ENCODE data around the gene FGD3. TPM values are rescaled to one million over a fixed set of nuclear protein-coding genes. Genes with fewer than 3 reads are reported as not detected.
A peak's percentile ranks its signal among the peaks of the same experiment; 100 is the strongest.

The FGD3 gene
- polyA plus RNA-seq, 3 donors, result 6.2 to 7.7 (median 6.8) TPM

DNA sequence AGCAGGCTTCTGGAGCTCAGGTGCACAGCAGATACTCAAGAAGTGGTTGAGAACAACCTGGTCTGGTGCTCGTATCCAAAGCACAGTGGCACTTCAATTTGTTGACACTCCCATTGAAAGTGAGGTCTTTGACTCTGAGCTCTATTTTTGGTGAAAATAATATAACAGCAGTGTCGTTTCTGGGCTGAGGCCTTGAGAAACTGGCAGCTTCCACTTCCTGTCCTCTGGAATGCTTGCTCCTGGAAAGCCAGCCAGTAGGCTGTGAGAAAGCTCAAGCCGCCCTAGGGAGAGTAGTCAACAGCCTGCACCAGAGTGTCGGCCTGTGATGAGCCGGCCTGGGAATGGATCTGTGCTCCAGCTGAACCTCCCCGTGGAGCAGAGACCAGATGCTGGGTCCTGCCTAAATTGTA lies 104.4 kb downstream of the FGD3 start:
- no peak for DNase-seq

DNA sequence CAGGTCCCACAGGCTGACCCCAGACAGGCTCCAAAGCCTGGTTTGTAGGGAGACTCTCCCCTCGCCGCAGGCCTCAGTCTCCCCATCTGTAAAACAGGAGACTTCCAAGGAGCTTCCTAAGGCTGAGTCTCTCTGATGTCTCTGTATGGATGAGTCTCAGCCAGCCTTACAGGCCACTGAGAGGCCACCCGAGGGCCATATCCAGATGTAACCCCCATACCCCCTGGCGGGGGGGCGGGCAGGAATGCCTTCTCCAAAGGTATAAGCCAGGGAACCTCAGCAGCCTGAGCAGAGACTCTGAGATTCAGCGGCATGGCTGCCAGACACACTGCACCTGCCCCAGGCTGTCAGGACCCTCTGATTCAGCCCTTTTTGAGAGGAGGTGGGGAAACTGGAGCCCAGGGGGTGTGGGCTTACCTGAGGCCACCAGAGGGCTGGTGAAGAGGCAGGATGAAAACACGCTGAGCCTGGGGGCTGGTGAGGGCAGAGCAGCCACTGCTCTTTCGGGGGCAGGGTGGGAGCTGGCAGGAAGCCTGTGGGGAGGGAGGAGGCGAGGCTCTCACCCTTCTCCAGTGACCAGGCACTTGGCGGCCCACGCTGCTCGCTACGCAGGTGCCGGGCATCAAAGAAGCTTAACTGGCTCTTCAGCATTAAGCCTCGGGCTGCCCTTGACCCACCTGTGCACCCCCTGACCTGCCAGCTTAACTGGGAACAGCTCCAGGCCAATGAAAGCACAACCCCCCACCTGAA lies 105.6 kb downstream of the FGD3 start:
- DNase-seq, result no peak

DNA sequence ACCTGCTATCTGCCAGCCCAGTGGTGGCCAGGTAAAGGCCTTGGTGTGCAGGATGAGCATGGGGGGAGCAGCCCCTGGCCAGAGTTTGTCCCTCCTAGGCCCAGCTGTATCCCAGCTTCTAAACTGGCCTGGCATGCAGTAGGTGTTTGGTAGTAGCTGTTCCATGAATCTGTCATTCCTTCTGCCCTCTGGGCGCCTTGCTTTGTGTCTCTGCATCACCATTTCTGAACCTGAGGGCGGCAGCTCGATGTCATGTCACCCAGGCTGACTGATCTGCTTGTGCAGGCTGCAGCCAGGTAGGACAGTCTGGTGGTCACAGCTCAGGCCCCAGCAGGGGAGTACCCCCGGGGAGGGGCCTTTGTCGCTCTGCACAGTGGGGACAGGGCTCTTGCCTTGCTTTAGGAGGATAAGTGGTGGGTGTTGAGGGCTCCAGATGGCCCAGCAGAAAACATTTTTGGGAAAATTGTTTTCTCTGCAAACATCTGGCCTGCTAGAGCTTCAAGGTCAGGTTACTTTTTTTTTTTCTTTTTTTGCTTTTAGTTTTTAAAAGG lies 106.5 kb downstream of the FGD3 start:
- DNase-seq, result no peak

DNA sequence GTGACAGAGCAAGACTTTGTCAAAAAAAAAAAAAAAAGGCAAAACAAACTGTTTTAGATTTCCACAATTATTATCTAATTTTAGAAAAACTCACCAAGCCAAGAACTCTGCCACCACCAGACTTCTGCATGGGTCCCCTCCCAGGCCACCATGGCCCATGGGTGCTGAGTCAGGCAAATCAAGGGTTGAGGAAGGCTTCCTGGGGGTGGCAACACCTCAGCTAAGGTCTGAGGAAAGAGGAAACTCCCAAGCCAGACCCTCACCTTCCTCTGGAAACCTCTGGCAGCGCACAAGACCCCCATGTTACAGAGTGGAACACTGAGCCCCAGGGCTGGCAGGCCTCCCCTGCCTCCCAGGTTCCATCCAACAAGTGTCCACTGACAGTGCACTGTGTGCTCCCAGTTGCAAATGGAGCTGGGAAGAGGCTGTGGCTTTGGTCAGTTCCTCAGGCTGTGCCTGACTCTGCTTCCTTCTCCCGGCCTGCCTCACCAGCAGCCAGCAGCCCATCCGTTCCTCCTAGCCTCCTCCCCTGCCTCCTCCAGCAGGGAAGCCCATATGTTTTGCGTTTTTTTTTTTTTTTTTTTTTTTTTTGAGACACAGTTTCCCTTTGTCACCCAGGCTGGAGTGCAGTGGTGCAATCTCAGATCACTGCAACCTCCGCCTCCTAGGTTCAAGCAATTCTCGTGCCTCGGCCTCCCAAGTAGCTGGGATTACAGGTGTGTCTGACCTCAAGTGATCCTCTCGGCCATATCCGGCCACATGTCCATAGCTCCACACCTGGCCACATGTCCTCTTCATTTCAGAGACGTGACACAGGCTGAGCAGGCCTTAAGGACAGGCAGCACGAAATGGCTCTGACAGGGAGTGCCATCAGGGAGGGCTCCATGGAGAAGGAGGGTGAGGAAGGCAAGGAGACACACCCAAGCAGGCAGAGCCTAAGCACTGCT lies 107.7 kb downstream of the FGD3 start:
- DNase-seq, result no peak

DNA sequence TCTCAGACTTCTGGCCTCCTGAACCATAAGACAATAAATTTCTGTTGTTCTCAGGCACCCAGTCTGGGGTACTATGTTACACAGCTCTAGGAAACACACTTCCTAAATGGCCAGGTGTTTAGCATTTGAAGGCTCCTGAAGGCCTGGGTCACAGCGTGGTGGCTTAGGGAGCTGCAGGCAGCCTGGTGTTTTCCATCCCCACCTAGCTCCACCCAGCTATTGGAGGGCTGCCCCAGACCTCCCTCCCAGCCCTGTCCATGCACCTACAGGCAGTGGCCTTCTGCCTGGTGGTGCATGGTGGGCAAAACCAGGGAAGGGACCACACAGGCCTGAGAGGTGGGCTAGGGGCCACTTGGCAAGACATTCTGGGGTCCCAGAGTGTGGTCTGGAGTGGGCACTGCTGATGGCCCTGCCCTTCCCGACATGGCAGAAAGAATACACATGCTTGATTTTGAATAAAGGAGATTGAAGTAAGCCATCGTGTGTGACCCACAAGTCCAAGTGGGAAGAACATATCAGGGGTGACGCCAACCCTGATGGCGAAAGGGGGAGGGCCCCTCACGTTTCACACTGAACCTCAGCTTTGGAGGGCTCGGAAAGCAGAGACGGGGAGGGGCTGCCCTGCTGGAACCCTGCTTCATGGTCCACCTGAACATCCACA lies 109.8 kb downstream of the FGD3 start:
- no peak for DNase-seq

DNA sequence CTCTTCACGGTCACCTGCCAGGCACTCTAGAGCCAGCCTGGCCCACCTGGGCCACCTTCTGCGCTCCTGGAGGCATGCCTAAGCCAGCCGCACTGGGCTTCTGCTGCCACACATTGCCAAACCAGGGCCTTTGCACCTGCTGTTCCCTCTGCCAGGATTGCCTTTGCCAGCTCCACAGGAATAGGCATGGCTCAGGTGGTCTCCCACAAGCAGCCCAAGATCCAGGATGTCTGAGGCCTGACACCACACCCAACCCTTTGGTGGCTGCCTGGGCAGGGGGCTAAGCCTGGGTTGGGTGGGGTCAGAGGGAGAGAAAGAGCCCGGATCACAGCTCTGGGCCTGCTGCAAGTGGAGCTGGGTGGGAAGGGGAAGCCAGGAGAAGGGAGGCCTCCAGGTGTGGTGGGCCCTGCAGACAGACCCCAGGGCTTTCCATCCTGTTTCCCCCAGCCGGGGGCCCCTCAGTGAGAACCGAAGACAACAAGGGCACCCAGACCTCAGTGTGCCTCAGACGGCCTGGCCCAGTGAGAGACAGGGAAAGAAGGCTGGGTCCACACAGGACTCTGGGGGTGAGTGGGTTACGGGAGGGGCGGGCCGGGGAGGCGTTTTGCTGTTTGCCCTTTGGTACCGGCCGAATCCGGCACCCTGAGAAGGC lies 110.5 kb downstream of the FGD3 start:
- no peak for DNase-seq

DNA sequence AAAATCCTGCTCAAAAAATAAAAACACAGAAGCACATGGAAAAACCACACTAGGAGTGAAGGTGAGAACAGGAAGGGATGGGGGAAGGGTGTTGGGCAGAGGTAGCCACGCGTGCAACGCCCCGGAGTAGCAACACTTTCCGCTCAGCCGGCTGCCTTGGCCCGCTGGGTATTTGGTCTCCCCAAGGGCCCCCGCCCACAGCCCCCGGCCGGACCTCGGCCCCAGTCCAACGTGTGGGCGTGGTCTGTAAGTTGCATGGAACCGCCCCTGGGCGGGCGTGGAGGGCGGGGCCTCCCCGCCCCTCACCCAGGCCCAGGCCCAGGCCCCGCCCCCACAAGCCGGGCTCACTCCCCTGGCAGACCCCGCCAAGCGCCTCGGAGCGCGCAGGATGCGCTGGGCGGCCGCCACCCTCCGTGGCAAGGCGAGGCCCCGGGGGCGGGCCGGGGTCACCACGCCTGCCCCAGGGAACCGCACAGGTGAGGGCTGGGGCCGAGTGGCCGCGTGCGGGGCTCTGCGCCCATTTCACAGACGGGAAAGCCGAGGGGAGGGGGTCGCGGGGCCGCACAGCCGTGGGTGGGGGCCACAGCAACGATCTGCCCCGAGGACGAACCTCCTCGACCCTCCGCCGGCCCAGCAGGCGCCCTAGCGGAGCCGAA lies 111.2 kb downstream of the FGD3 start, which contains the start of gene SUSD3:
TSS of gene SUSD3 (plus strand) at position 347 of the 656 bp plus-strand sequence. CDS start at position 389, 42 bp downstream.
- DNase-seq, result peak; percentile 85

DNA sequence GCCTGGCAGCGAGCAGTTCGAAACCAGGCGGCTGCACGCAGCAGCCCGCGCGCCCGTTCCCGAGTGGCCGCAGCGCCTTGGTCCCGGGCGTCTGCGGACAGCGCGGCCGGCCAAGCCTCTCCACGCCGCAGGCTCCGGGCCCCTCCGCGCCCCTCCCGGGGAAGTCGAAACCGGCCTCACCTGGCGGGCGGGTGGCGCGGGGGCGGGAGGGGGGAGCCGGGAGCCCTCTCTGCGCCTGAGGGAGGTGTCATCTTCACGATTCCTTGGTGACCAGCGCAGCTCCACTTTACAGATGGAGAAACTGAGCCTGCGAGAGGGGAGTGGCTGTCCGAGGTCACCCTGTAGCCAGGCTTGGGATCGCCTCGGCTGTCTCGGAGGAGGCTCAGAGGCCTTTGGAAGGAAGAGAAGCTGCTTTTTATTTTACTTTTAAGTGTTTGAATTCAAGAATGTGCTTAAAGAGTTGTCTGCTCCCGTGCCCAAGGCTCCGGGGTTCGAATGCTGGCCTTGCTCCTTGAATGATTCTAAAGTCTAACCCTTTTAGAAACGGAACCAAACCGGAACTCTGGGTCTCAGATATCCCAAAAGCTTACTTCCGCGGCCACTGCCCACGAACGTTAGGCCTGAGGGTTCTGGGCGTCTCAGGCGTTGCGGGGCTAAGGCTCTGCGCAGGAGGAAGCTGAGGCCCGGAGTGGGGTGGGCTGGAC lies 111.8 kb downstream of the FGD3 start:
- no peak for DNase-seq

DNA sequence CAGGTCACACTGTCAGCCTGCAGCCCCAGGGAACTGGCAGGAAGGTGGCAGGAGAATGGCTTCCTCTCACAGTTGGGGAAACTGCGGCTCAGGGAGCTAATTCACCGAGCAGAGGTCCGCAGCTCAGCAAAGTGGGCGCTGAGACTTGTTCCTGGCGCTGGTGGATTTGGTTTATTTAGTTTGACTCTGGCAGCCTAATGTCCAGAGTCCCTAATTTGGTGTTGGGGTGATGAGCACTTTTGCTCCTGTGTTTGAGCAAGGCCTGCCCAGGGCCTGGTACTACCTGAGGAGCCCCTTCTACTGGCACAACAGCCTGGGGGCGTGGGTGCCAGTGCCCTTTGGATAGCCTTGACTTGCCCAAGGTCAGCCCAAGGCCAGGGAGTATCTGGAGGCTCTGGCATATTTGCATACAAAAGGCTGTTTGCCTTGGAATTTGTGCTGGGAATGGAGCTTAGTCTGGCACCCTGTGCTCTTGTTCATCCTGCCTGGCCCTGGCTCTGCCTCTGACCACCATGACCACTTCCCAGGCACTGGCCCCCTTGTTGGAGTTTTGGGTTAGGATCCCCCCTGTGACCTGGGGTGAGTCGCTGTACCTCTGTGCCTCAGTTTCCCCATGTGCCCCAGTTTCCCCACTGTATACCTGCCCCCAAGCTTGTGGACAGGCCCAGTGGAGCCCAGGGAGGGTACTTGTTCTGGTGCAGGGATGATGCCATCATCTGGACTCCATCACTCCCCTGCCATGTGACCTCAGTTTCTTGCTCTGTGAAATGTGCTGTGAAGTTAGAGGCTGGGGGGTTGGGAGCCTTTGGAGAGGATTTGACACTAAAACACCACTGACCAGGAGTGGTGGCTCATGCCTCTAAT lies 112.6 kb downstream of the FGD3 start:
- DNase-seq, result no peak

DNA sequence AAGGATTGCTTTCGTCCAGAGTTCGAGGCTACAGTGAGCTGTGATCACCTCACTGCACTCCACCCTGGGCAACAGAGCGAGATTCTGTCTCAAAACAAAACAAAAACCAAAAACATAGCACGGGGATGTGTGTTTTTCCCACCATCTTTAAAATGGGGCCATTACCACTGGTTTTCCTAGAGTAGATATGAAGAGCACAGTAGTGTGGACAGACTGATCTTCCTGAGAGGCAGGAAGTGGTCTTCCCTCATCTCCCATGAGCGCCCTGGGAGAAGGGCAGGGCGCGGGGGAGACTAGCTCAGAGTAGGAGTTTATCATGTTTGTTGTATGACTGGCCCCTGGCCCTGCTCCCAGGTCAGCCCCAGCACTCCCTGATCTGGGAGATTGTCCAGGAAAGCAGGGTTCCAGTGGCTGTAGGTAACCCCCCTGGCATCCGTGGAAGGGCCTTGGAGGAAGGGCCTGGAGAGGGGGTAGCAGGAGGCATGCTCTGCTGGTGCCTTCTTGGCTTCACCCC lies 113.5 kb downstream of the FGD3 start:
- no peak for DNase-seq

DNA sequence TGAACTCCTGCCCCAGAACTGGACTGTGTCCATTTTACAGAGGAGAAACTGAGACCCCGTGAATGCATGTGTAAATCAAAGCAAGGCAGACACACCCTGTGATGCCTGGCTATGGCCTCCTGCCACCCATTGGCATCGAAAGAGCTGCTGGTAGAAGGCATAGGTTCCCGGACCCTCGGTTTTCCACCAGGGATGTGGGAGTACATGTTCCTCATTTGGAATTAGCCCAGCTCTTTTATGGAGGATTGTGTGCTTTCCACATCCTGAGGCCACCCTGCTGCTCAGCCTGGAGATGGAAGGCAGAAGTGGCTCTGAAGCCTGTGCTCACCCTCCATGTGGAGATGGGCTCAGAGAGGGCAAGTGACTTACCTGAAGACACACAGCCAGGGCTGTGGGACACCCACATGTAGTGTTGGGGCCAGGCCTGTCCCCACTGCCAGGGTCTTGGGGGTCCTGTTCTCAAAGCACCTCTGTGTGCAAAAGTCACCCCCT lies 114.0 kb downstream of the FGD3 start:
- no peak for DNase-seq

DNA sequence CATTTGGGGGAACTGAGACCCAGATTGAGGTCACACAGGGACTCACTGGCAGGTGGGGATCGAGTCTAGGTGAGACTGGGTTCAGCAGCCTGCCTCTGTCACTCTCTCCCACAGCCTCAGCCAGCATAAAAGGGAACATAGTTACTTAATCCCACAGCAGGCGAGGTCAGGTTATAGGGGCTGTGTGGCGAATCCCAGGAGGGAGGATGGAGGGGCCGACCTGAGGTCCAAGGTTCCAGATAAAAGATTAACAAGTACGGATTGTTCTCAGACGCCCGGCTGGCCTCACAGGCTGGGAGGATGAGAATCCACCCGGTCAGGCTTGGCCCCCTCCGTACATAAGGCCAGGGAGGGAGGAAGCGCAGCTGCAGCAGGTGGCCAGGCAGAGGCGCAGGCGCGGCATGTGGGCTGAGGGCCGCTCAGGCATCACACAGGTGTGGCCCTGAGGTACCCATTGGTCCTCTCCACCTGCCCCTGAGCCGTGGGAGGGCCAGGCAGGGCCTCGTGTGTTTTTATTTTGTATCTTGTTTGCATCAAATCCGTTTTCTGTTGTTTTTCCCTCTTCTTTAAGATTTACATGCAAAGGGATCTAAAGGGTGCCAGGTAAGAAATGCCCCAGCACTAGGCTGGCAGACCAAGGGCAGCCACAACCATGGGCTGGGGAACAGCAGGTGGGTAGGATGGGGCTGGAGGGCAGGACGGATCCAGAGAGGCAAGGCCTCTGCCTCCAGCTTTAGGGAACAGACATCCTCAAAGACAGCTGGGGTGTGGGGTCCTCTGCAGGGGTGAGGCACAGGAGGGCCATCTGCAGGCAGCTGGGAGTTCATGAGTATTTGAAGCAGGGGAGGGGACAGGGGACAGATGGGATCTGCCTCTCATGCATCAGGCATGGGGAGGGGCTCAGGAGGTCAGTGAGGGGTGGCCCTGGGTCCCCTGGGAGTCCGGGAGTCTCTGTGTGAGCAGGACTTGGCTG lies 114.8 kb downstream of the FGD3 start:
- DNase-seq, result no peak

DNA sequence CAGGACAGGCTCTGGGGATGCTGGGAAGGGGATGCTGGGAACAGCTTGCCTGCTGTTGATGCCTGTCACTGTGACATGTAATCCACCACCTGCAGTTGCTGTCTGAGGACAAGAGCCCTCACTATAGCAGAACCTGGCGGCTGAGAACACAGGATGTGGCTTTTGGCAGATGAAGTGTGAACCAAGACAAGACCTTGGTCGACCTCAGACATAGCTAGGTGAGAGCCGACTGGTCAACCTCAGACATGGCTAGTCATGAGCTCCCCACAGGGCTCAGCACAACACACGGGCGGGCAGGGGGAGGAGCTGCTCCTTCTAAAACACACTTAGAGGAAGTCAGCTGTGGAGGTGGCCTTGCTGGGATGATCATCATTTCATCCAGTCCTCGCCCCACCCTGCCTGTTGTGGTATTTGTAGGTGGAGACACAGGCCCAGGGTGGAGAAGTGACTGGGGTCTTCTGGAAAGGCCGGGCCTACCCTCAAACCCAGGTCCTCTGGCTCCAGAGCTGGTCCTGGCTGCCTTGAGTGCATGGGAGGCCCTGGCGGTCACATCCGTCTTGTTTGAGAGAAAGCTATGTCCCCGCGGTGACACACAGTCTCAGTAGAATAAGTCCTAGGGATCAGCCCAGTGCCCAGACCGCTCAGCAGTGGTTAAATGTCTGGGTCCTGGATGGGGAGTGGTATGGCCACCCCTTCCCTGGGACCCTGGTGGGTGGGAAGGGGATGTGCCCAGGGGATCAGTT lies 117.2 kb downstream of the FGD3 start:
- no peak for DNase-seq

DNA sequence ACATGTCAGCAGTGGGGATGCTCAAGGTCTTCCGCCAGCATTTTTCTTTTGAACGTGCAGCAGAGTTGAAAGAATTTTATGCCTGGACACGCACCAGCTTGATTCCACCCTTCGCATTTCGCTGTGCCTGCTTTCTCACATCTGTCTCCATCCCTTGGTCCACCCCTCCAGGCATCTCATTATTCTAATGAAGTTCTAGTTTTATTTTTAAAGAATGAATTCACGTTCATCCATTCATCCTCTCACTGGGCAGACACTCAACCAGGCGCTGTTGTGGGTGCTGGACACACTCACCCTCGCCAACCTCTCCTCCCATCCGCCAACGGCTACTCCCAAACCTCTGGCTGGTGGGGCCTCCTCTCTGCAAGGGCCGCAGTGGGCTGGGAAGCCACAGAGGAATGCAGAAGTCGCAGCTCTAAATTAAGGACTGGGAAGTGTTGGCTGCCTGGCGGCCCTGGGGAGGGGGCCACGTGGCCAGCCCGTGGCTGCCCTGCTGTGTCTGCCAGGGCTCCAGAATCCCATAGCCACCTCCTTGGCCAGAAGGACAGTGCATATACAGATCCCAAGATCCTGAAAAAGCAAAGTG lies 117.9 kb downstream of the FGD3 start:
- DNase-seq, result no peak

DNA sequence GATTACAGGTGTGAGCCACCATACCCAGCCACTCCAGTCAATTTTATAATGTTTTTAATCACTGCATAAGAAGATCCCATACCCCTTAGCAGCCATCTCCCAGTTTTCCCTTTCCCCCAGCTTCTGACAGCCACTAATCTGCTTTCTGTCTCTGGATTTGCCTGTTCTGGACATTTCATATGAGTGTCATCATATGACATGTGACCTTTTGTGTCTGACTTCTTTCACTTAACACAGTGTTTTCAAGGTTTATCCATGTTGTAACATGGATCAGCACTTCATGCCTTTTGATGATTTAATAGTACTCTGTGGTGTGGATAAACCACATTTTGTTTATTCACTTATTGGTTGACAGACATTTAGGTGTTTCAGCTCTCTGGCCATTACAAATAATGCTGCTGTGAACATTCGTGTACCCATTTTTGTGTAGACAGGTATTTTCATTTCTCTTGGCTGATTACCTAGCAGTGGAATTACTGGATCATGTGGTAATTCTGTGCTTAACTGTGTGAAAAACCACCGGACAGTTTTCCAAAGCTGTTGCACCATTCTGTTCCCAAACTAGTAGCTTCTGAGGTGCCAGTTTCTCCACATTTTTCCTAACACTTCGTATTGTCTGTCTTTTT lies 119.8 kb downstream of the FGD3 start:
- no peak for DNase-seq

DNA sequence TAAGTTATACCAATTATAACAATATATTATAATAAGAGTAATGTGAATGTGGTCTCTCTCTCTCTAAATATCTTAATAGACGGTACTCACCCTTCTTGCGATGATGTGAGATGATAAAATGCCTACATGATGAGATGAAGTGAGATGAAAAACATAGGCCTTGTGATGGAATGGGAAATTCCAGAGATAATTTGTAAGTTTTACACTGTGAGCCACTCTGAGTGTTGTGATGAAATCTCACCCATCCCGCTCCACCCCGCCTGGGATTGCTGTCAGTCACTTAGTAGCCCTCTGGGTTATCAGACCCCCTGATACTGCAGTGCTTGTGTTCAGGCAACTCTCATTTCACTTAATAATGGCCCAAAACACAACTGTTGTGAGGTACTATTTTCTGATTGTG lies 121.6 kb downstream of the FGD3 start:
- DNase-seq, result no peak

Data from renal pelvis (tissue), 4 donors.